K562 (cell line): ENCODE results near the gene RPRD1B. TPM values are rescaled to one million over a fixed set of nuclear protein-coding genes. Genes with fewer than 3 reads are reported as not detected.

Experiments
- BMI1 ChIP-seq: fragments of 150-350 bp; IDR thresholded peaks from 2 replicates; pipeline ENCODE4 v1.6.1; 2014; ENCODE audit warnings: low read length
- CEBPB ChIP-seq: fragments of 450-650 bp; IDR thresholded peaks from 2 replicates; pipeline ENCODE4 v1.6.1; 2016; ENCODE audit warnings: missing genetic modification characterization, missing compliant biosample characterization
- CREB3 ChIP-seq: fragments of 450-650 bp; conservative IDR thresholded peaks from 2 replicates; pipeline ENCODE4 v1.6.1; 2016; ENCODE audit warnings: missing genetic modification characterization, low read depth, mild to moderate bottlenecking, missing compliant biosample characterization, moderate library complexity
- FUS ChIP-seq: fragments of 200-400 bp; formaldehyde crosslinking; optimal IDR thresholded peaks from 2 replicates; pipeline ENCODE3; 2017; ENCODE audit warnings: low read depth, low read length
- HES1 ChIP-seq: fragments of 450-650 bp; IDR thresholded peaks from 2 replicates; pipeline ENCODE4 v1.6.1; 2016; ENCODE audit warnings: low read depth, mild to moderate bottlenecking, moderate library complexity
- HEY1 ChIP-seq: fragments of 250-450 bp; sonication (Bioruptor Pico); IDR thresholded peaks from 2 replicates; pipeline ENCODE4 v1.5.0; 2020; ENCODE audit warnings: mild to moderate bottlenecking, moderate library complexity, borderline replicate concordance
- MBD2 ChIP-seq: sonication (generic); IDR thresholded peaks from 2 replicates; pipeline ENCODE4 v1.6.1; 2016; ENCODE audit warnings: low read depth, borderline replicate concordance
- MCM5 ChIP-seq: fragments of 450-650 bp; IDR thresholded peaks from 2 replicates; pipeline ENCODE4 v1.6.1; 2016; ENCODE audit warnings: low read depth
- MED1 ChIP-seq: sonication (generic); formaldehyde crosslinking; IDR thresholded peaks from 2 replicates; pipeline ENCODE4 v1.8.1; 2023; ENCODE audit warnings: missing genetic modification reagents, borderline replicate concordance
- PHF20 ChIP-seq: fragments of 450-650 bp; IDR thresholded peaks from 2 replicates; pipeline ENCODE4 v1.6.1; 2018; ENCODE audit not compliant: partially characterized antibody
- POLR2H ChIP-seq: IDR thresholded peaks from 2 replicates; pipeline ENCODE4 v1.6.1; 2016; ENCODE audit warnings: missing genetic modification characterization, low read depth, mild to moderate bottlenecking, control low read depth, missing compliant biosample characterization, moderate library complexity
- RBM25 ChIP-seq: fragments of 200-400 bp; formaldehyde crosslinking; IDR thresholded peaks from 2 replicates; pipeline ENCODE4 v1.6.1; 2018; ENCODE audit warnings: low read length, low read depth, moderate library complexity; ENCODE audit not compliant: severe bottlenecking
- U2AF2 ChIP-seq: fragments of 200-400 bp; formaldehyde crosslinking; optimal IDR thresholded peaks from 2 replicates; pipeline ENCODE3; 2017; ENCODE audit warnings: low read depth, mild to moderate bottlenecking, low read length
- ZC3H11A ChIP-seq: IDR thresholded peaks from 2 replicates; pipeline ENCODE4 v1.6.1; 2012; ENCODE audit warnings: low read depth, low read length, improper control_type of control experiment
- ZC3H4 ChIP-seq: sonication (generic); formaldehyde crosslinking; IDR thresholded peaks from 2 replicates; pipeline ENCODE4 v1.9.0; 2021; ENCODE audit warnings: missing genetic modification reagents, borderline replicate concordance
- ZFP1 ChIP-seq: fragments of 450-650 bp; formaldehyde crosslinking; IDR thresholded peaks from 2 replicates; pipeline ENCODE4 v1.4.0; 2020; ENCODE audit warnings: mild to moderate bottlenecking, mixed read lengths
- ZNF217 ChIP-seq: sonication (generic); formaldehyde crosslinking; IDR thresholded peaks from 2 replicates; pipeline ENCODE4 v1.8.0; 2022; ENCODE audit warnings: mild to moderate bottlenecking, missing genetic modification reagents
- ZNF280B ChIP-seq: fragments of 250-450 bp; sonication (Bioruptor Pico); IDR thresholded peaks from 2 replicates; pipeline ENCODE4 v1.5.1; 2021; ENCODE audit warnings: mild to moderate bottlenecking
- ZNF436 ChIP-seq: fragments of 250-450, 450-650 bp; sonication (Bioruptor Pico); formaldehyde crosslinking; IDR thresholded peaks from 2 replicates; pipeline ENCODE4 v1.7.0; 2020; ENCODE audit warnings: mild to moderate bottlenecking
- ZNF695 ChIP-seq: fragments of 450-650 bp; formaldehyde crosslinking; IDR thresholded peaks from 2 replicates; pipeline ENCODE4 v1.4.0; 2020; ENCODE audit warnings: mild to moderate bottlenecking, moderate library complexity
- ZNF717 ChIP-seq: fragments of 250-450 bp; sonication (Bioruptor Pico); IDR thresholded peaks from 2 replicates; pipeline ENCODE4 v1.5.0; 2021
- ZNF830 ChIP-seq: fragments of 250-450 bp; sonication (Bioruptor Pico); IDR thresholded peaks from 2 replicates; pipeline ENCODE4 v1.5.0; 2021; ENCODE audit warnings: mild to moderate bottlenecking
- polyA plus RNA-seq, 8 experiments: library from polyadenylated mRNA; depleted of rRNA in 4 of 8; stranded (reverse) in 5 of 8; unstranded in 3 of 8; fragments of >200 nt; fragmentation: Nextera tagmentation in 2 of 8; fragmentation: Illumina TruSeq in 1 of 8; extraction: Ambion mirVana in 2 of 8; extraction: Trizol in 1 of 8; gene quantifications; 2 replicates each; pipeline versions ENCODE4 v1.2.1 to v1.2.3, GENCODE V29; 2011 to 2014; ENCODE audit warnings: inconsistent platforms in 1 of 8, missing spikeins in 1 of 8
- total RNA-seq, 7 experiments: library from RNA; depleted of rRNA in 6 of 7; stranded (reverse); fragments of >200 nt in 6 of 7; fragmentation: Illumina TruSeq in 2 of 7; extraction: Trizol in 2 of 7; gene quantifications; 2 replicates each; pipeline versions ENCODE4 v1.2.1 to v1.2.3, GENCODE V29; 2011 to 2021; ENCODE audit warnings: low replicate concordance in 1 of 7
- TF ChIP-seq, protein P1 (sequence below): fragments of 200-800 bp; sonication (Bioruptor generic); IDR thresholded peaks from 2 replicates; pipeline ENCODE4 v1.6.1; 2017; ENCODE audit warnings: missing genetic modification characterization, missing compliant biosample characterization
- TF ChIP-seq, protein P2 (sequence below): sonication (generic); formaldehyde crosslinking; IDR thresholded peaks from 2 replicates; pipeline ENCODE4 v1.8.0; 2022; ENCODE audit warnings: missing genetic modification reagents, mild to moderate bottlenecking, moderate library complexity, borderline replicate concordance

Gene RPRD1B
- total and polyA plus RNA-seq, 9 of the 15 experiments (the other 6 are each of a cell fraction or from before 2014, with no cell fraction given): 5.5 to 43.0 (median 24.4) TPM

DNA sequence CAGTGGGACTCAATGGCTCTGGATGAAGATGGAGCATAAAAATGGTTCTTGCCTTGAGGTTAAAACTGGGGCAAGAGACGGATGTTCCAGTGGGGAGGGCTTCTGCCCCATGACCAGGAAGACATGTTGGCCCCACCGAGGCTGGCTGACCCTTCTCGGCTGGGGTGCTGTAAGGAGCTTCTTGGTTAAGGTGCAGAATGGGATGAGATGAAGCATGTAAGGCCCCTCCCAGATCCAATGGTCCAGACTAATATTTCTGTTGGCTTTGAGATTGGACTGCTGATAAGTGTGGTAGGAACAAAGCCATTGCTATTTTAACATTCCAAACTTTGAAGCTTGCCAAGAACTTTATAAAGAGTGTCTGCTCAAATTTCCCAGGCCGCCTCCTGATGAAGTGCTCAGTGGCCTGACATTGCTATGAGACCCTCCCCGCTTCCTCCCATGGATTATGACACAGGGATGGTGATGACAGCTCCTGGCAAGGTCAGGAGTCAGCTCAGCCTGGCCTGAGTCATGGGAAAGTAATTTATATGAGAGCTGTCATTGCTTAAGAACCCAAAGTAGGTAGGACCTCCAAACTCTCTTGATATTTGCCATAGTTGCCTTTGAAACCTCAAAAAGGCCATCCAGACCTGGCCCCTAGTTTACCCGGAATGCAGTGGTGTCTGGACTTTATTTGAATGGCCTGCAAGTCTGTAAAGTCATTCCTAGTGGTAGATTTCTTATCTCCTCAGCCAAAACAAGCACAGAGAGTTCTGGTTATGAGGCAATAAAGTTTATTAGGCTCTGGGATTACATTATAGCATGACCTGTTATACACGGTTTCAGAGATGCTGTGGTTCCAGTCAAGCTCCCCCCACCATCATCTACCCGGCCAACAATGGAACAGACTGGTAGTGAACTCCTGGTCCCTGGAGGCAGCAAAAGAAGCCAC, 76.3 kb downstream of the RPRD1B start (continued):
- TF ChIP-seq ZNF436 (CRISPR knock-in tag): no peak
- TF ChIP-seq ZNF695: no peak
- no peak for TF ChIP-seq U2AF2
- TF ChIP-seq HES1: no peak
- TF ChIP-seq, protein P1, sequence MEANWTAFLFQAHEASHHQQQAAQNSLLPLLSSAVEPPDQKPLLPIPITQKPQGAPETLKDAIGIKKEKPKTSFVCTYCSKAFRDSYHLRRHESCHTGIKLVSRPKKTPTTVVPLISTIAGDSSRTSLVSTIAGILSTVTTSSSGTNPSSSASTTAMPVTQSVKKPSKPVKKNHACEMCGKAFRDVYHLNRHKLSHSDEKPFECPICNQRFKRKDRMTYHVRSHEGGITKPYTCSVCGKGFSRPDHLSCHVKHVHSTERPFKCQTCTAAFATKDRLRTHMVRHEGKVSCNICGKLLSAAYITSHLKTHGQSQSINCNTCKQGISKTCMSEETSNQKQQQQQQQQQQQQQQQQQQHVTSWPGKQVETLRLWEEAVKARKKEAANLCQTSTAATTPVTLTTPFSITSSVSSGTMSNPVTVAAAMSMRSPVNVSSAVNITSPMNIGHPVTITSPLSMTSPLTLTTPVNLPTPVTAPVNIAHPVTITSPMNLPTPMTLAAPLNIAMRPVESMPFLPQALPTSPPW (CRISPR knock-in tag): peak; percentile 53; the same call in 1 of the 2 replicates
- TF ChIP-seq MED1 (CRISPR knock-in tag): no peak
- no peak for TF ChIP-seq RBM25
- no peak for TF ChIP-seq ZNF830 (CRISPR knock-in tag)
- no peak for TF ChIP-seq ZC3H11A
- no peak for TF ChIP-seq BMI1
- TF ChIP-seq CREB3 (tag): no peak
- TF ChIP-seq, protein P2, sequence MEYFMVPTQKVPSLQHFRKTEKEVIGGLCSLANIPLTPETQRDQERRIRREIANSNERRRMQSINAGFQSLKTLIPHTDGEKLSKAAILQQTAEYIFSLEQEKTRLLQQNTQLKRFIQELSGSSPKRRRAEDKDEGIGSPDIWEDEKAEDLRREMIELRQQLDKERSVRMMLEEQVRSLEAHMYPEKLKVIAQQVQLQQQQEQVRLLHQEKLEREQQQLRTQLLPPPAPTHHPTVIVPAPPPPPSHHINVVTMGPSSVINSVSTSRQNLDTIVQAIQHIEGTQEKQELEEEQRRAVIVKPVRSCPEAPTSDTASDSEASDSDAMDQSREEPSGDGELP (CRISPR knock-in tag): no peak
- no peak for TF ChIP-seq ZNF717 (CRISPR knock-in tag)
- no peak for TF ChIP-seq MBD2
- no peak for TF ChIP-seq PHF20
- TF ChIP-seq HEY1: no peak
- TF ChIP-seq ZNF280B: no peak
- no peak for TF ChIP-seq MCM5
- TF ChIP-seq FUS: no peak
- no peak for TF ChIP-seq ZFP1 (CRISPR knock-in tag)
- no peak for TF ChIP-seq ZNF217 (CRISPR knock-in tag)
- peak; percentile 83 for TF ChIP-seq CEBPB (tag)
- no peak for TF ChIP-seq ZC3H4 (CRISPR knock-in tag)
- no peak for TF ChIP-seq POLR2H (tag)
